Measurements from ENCODE around the gene MYT1. TPM values are rescaled to one million over a fixed set of nuclear protein-coding genes. Genes with fewer than 3 reads are reported as not detected.

MYT1 gene
- total RNA-seq, 1 experiment from 2014 or later, result not detected

GRCh38 chr20:64207641-64208590 is 43.7 kb downstream of the MYT1 start:
- ChIA-PET POLR2A (interaction anchor here (1.6 kb wide), 1 partner anchor 48 kb away, joined by 4 read pairs; the partner anchor contains the start of gene PCMTD2), CTCF (no interaction called here)
- DNase-seq (ENCODE audit: unreplicated experiment), result no peak
- H3K4me3 Mint-ChIP-seq (ENCODE audit: unreplicated experiment), result no peak overlapping the region
- H3K27ac Mint-ChIP-seq (ENCODE audit: low read depth, unreplicated experiment), result no peak overlapping the region
- H3K9me3 Mint-ChIP-seq (ENCODE audit: unreplicated experiment), result no peaks in the 10 kb centered on the region
- no TSS peak for BruUV-seq (replicated peaks)
- TF ChIP-seq CTCF (IDR thresholded peaks at IDR 0.05; ENCODE audit: unreplicated experiment), result no peak
- no peaks in the 10 kb centered on the region for H3K36me3 Mint-ChIP-seq (ENCODE audit: insufficient read depth, unreplicated experiment)
- intact Hi-C loops (cut with micrococcal nuclease), result no loop called here
- H3K27me3 Mint-ChIP-seq (ENCODE audit: insufficient read depth, unreplicated experiment), result peaks cover 37% of the 10 kb centered on the region
- H3K4me1 Mint-ChIP-seq (ENCODE audit: insufficient read depth, unreplicated experiment), result peaks cover 7% of the 10 kb centered on the region

DNA sequence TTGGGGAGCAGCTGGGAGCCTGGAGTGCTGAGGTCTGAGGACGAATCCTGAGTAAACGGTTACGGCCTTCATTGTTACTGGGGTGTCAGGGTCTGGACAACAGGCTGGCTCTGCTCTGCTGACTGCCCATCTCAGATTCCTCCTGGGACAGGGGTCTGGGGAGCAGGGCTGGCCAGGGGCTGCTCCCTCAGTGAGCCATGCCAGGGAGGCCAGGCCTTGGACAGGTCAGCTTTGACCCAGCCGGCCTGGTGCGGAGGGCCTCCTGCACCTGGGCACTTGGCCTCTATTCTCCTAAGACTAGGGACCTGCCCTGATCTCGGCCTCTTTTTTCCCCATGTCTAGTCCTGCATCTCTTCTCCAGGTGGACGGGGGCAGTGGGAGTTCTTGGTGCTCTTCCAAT is 44.9 kb downstream of the MYT1 start:
- no peaks in the 10 kb centered on the region for H3K9me3 Mint-ChIP-seq (ENCODE audit: unreplicated experiment)
- DNase-seq (ENCODE audit: unreplicated experiment), result no peak
- H3K27me3 Mint-ChIP-seq (ENCODE audit: insufficient read depth, unreplicated experiment), result peaks cover 48% of the 10 kb centered on the region
- H3K4me1 Mint-ChIP-seq (ENCODE audit: insufficient read depth, unreplicated experiment), result peaks cover 7% of the 10 kb centered on the region
- intact Hi-C loops (cut with micrococcal nuclease), result no loop called here
- ChIA-PET POLR2A (no interaction called here), CTCF (interaction anchor here (0.9 kb wide), 1 partner anchor 20 kb away, joined by 3 read pairs; no protein-coding TSS in a partner anchor)
- BruUV-seq (replicated peaks), result no TSS peak
- H3K4me3 Mint-ChIP-seq (ENCODE audit: unreplicated experiment), result no peak overlapping the region
- no peaks in the 10 kb centered on the region for H3K36me3 Mint-ChIP-seq (ENCODE audit: insufficient read depth, unreplicated experiment)
- no peak overlapping the region for H3K27ac Mint-ChIP-seq (ENCODE audit: low read depth, unreplicated experiment)
- no peak for TF ChIP-seq CTCF (IDR thresholded peaks at IDR 0.05; ENCODE audit: unreplicated experiment)

- no TSS peak for BruUV-seq (replicated peaks)
- CTCF ChIA-PET, result interaction anchor here (0.5 kb wide), 1 partner anchor 46 kb away, joined by 3 read pairs; no protein-coding TSS in a partner anchor
- intact Hi-C loops (cut with micrococcal nuclease), result no loop called here
- DNase-seq (ENCODE audit: unreplicated experiment), result peak; percentile 27
- H3K4me1 Mint-ChIP-seq (ENCODE audit: insufficient read depth, unreplicated experiment), result peaks cover 3% of the 10 kb centered on the region
- no peak overlapping the region for H3K27ac Mint-ChIP-seq (ENCODE audit: low read depth, unreplicated experiment)
- no peaks in the 10 kb centered on the region for H3K9me3 Mint-ChIP-seq (ENCODE audit: unreplicated experiment)
- H3K4me3 Mint-ChIP-seq (ENCODE audit: unreplicated experiment), result no peak overlapping the region
- peaks cover 65% of the 10 kb centered on the region for H3K27me3 Mint-ChIP-seq (ENCODE audit: insufficient read depth, unreplicated experiment)
- TF ChIP-seq CTCF (IDR thresholded peaks at IDR 0.05; ENCODE audit: unreplicated experiment), result no peak
- H3K36me3 Mint-ChIP-seq (ENCODE audit: insufficient read depth, unreplicated experiment), result no peaks in the 10 kb centered on the region
- POLR2A ChIA-PET, result interaction anchor here (0.7 kb wide), 1 partner anchor 46 kb away, joined by 3 read pairs; no protein-coding TSS in a partner anchor
Measured at GRCh38 chr20:64210656-64211369, 46.6 kb downstream of the MYT1 start.

Measured in MCF 10A (cell line).